GM18526 (cell line): ENCODE data around the gene ANKRD66.

Experiments
- POLR2A ChIP-seq: IDR thresholded peaks from 3 replicates; pipeline ENCODE4 v1.6.1; 2011; ENCODE audit not compliant: insufficient read length; ENCODE audit errors: extremely low read depth

ANKRD66 gene

DNA sequence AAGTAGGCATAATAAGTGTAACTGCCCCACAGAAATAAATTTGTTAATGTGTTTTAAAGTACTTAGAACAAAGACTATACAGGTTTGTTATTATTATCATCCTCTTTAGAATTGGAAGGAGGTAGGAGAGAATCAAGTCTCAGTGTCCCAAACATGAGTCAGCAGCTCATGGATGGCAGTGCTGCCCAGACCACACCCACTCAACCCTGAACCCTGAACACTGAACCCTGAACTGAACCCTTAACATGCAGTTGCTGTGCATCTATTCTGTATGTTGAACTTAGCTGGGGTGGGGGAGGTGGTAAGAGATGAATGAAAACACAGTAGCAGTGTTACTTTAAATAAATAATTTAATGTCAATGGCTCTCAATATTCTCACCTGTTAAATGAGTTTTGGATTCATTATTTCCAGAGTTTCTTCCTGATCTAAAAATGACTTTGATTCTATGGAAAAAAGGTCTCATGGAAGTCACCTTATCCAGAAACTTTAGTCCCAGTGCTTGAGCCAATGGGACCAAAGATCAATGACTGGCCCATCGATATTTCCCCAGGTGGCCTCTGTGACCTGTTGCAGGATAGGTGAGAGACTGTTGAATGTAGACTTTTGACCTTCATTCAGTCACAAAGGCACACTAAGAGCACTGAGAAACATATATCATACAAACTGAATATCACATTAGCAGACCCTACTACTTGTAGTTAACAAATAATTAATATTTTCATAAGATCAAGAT is 3.1 kb upstream of the ANKRD66 start:
- no peak for TF ChIP-seq POLR2A

DNA sequence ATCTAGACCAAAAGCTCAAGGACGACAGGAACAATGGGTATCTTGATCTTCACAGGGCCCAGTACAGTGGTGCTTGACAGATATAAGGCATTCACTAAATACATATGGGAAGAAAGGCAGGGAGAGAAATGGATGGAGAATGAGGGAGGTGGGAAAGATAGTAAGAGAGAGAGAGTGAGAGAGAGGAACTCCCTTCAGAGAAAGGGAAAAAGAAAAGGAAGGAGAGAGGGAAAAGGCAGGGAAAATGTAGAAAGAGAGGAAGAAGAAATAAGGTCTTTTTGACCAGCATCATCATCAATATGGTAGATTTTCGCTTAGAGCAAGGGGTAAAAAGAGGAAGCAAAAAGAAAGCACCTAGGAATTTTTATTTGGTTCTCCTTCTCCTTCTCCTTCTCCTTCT is 760 bp upstream of the ANKRD66 start:
- no peak for TF ChIP-seq POLR2A

DNA sequence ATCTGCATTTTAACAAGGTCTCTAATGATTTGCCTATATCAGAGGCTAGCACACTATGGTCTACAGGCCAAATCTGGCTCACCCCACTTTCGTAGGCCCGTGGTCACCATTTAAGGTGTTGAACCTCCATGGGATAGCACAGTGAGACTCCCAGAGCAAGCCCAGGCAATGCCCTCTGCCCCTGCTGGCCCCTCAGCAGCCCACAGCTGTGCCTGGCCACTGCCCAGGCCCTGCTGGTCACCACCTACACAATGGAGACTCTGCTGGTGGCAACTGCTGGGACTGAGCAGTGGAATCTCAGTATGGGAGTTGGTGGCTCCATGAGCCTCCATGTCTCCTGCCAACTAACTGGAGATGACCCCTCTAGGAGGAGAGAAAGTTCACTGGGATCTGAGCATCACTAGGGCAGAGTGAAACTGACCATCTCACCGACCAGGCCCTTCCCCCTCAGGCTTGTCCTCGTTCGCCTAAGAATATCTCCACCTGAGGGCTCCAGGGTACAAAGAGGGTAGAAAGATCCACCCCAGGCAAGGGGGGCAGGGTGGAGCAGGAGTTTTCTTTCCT is 2.3 kb downstream of the ANKRD66 start:
- TF ChIP-seq POLR2A = no peak

DNA sequence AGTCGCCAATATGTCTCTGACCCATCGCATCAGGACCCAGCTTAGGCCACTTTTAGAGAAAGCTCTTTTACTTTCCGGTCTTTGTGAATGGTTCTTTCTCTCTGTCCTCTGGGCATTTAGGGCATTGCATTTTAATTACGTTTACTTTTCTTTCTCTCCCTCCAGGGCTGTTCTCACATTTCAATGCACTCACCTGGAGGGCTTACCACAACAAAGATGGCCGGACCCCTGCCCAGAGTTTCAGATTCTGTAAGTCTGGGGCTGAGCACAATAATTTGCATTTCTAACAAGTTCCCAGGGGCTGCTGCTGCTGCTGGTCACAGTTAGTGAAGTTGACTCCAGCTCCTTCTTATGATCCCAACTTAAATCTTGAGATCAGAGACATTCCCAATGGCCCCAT is 3.0 kb downstream of the ANKRD66 start:
- TF ChIP-seq POLR2A = no peak

DNA sequence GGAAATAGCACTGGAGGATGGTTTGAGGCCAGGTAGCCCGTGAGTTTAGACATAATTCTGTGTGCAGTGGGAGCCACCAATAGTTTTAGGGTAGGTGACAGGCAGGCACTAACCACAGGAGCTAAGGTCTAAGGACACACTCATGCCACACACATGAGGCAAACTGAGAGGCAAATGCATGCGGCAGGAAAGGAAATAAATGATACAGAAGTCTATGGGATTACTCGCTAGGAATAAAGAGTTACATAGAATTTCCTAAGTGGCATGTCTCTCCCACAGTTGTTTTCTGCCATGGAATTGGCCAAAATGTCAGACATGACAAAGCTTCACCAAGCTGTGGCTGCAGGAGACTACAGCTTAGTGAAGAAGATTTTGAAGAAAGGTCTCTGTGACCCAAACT is 4.9 kb downstream of the ANKRD66 start:
- TF ChIP-seq POLR2A = no peak

DNA sequence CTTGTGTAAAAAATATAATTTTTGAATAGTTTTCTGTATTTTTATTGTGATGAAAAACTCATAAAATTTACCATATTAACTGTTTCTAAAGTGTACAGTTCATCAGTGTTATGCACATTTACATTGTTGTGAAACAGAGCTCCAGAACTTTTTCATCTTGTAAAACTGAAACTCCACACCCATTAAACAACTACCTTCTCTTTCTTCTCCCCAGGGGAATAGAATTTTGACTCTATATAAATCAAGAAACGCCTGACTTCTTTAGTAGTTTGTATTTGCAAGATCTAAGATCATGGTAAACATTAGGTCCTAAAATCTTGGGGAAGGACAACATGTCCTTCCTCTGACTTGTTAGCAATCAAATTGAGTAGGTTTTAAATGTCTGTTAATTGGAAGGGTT is 9.1 kb downstream of the ANKRD66 start:
- TF ChIP-seq POLR2A = no peak

DNA sequence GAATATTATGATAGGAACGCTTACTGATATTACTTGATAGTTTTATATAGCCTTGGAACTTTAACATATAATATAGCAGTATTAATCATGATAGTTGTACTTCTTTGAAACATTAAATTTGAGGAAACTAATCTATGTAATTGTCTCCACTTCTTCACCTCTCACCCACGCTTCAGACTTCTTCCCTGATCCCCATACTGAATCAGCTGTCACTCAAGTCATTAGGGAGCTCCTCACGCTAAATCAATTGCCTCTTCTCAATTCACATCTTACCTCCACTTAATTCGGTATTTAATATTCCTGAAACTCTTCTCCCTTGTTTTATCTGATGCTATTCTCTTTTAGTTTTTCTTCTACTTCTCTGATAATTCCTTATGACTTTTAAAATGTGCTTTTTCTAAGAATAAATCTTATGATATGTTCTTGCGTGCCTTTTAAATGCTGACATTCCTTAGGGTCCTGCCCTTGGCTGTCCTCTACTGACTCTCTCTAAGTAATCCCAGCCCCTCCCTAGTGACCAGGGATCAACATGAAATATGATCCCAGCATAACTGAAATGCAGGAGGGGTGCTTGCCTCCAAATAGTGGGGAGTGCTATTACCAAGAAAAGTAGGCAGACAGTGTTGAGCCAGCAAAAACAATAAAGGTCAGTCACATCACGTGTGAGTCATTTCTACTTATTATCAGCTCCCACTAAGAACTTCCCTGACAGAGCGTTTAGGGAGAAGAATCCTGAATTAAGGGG is 9.9 kb downstream of the ANKRD66 start:
- TF ChIP-seq POLR2A = no peak

DNA sequence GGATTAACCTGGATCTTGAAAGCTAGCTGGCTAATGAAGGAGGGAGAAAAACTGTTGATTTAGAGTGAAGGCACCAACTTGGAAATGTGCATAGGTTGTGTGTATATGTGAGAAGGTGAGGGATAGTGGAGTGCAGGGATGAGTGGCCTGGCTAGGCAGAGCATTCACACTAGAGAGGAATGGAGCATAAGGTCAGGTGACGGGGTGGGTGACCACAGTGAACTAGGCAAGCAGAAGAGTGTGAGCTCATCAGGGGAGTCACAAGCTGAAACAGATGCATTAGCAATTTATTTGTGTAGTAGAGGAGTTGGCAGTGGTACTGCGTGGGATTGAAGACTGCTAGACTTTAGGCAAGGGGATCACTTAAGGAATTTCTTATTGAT is 10.5 kb downstream of the ANKRD66 start:
- TF ChIP-seq POLR2A = no peak

DNA sequence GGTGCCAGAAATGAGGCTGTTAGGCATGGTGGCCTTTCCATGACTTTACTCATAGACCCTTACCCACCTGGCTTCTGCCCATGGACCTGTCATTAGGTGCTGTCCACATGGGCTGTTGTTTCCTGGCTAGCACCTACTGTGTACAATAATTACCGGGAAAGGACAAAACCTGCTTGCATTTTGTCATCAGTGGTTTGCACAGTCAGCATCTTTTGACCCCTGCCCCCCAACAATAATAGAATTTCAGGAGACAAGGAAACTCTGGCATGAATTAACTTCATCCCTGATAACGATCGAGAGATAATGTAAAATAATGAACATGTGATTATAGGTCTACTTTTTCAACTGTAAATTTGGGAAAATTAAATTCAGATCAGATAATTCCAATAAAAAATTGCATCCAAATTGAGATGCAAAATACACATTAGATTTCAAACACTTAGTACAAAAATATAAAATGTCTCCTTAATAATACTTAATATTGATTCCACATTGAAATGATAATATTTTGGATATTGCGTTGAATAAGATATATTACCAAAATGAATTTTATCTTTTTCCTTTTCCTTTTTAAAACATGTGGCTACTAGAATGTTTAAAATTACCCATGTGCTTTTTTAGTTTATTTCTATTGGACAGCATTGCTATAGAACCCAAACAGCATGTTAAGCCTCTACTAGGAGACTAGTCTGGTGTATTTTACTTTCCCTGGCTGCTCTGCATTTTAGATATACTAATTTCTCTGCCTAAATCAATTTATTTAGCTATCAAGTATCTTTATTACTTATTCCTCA is 12.4 kb downstream of the ANKRD66 start:
- no peak for TF ChIP-seq POLR2A

DNA sequence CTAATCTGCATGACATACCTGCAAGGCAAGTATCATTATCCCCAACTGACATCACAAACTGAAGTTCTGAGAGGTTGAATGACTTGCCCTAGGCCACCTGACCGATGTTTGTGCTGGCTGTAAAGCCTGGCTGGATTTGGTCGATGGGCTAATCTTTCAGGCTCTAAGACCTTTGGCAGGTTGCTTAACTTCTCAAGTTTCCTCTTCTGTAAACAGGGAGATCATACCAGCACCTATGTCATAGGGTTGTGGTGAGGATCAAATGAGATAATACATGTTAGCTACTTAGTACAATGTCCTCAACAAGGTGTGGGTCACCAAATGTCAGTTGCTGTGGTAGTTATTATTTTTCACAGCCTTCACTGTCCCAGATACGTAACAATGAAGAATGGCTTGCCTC is 14.2 kb downstream of the ANKRD66 start:
- TF ChIP-seq POLR2A = no peak

DNA sequence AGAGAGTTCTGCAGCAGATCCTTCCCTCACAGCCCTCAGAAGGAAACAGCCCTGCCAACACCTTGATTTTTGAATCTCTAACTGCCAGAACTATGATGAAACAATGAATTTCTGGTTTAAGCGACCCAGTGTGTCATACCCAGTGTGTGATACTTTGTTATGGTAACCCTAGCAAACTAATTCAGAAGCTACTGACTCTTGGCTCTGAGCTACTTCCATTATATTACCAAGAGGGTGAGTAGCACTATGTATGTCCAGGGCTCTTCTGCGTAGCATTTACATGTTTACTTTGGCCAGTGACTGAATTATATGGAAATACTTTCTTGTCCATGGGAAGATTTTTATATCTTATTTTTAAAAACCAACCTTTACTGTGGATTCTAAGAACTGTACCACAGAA is 16.7 kb downstream of the ANKRD66 start:
- TF ChIP-seq POLR2A = no peak

DNA sequence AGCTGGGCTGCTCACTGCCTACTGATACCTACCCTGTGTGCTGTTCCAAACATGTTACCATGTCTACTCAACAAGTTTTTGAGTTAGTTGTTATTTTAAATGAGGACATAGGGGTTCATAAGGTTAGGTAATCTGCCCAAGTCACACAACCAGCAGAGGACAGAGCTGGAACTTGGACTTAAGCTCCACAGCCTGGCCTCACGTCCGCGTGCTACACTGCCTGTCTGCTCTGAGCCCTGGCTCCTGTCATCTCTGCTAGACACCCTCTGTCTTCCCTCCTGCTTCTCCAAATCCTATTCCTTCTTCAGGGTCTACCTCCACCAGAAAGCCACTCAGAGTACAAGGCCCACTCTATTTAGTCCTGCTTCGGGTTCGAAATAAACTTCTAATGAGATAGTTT is 18.2 kb downstream of the ANKRD66 start:
- no peak for TF ChIP-seq POLR2A

DNA sequence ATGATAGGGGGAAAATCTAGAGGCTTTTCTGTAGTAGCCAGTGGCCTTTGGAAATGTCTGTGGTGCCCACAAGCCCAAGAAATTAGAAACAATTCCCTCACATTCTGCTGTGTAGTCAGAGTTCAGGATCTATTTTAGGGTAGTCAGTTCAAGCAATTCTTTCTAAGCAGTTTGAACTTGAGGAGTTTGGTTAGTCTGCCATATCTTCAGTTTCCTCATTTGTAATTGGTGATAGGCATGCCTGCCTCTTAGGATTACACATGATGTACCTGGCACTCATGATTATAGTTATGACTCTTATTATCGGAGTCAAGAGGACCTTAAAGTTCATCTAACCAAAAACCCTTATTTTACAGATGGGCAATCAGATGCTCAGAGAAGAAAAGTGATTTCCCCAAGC is 25.3 kb downstream of the ANKRD66 start:
- no peak for TF ChIP-seq POLR2A

DNA sequence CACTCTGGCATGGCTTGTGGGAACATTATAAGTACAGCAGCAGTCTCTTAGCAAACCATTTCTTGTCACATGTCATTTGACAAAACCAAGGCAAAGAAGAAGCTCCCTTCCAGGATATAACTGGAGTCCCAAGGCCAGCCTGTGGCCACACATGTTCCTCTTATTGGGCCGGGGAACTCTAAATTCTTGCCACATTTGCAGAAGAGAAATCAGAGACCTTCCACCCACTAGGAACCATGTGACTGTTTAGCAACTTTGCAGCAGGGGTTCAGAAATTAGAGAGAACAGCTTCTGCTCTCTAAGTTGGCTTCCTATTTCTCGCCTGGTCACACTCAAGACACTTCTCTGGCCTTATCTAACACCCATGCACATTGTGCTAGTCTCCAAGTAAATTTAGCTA is 26.0 kb downstream of the ANKRD66 start:
- no peak for TF ChIP-seq POLR2A

DNA sequence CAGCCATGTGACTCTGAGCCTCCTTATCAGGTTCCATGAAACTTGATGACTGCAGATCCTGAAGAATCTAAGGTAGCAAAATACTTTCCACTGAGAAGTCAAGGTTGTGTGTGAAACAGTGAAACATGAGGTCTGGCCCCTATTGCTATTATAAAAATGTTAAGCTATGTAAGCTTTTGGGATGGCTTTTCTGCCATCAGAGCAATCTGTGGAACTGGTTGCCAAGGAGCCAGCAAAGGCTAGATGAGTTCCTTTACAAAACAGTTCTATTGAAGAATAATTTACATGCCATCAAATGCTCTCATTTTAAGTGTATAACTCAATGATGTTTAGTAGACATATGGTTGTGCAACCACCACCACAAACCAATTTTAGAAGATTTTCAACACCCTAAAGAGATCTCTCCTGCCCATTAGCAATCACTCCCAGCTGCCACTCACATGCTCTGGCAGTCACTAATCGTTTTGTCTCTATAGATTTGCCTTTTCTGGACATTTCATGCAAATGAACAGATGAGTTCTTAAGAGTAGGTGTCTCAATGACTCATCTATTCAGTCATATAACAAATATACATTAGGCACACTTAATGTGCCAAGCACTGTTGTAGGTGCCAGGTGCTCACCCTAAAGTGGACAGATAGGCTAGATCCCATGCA is 26.6 kb downstream of the ANKRD66 start:
- TF ChIP-seq POLR2A = no peak
